Measurements from ENCODE around the gene ADAMTSL1.
A peak's percentile ranks its signal among the peaks of the same experiment; 100 is the strongest.

ADAMTSL1 gene

GRCh38 chr9:18717759-18718158, 243.8 kb downstream of the ADAMTSL1 start:
- intact Hi-C loops (cut with DNase I), result no loop called here
- DNase-seq, result no peak

- intact Hi-C loops (cut with DNase I), result no loop called here
- DNase-seq, result peak in 1 of 10 donors; percentile 74
Observed at GRCh38 chr9:18718393-18718792, 244.4 kb downstream of the ADAMTSL1 start.

GRCh38 chr9:18718932-18719331, 245.0 kb downstream of the ADAMTSL1 start:
- intact Hi-C loops (cut with DNase I), result no loop called here

GRCh38 chr9:18720691-18721090, 246.7 kb downstream of the ADAMTSL1 start:
- no peak for DNase-seq
- intact Hi-C loops (cut with DNase I), result no loop called here

More at GRCh38 chr9:18718932-18719331, 245.0 kb downstream of the ADAMTSL1 start:
- no peak for DNase-seq

- intact Hi-C loops (cut with DNase I), result no loop called here
- no peak for DNase-seq
Observed at GRCh38 chr9:18721267-18721994, 247.5 kb downstream of the ADAMTSL1 start.

- intact Hi-C loops (cut with DNase I), result no loop called here
- DNase-seq, result no peak
Observed at GRCh38 chr9:18721995-18722310, 248.0 kb downstream of the ADAMTSL1 start.

GRCh38 chr9:18722882-18723281, 248.9 kb downstream of the ADAMTSL1 start:
- intact Hi-C loops (cut with DNase I), result no loop called here
- DNase-seq, result no peak

GRCh38 chr9:18723366-18723765, 249.4 kb downstream of the ADAMTSL1 start:
- DNase-seq, result no peak
- intact Hi-C loops (cut with DNase I), result no loop called here

GRCh38 chr9:18726546-18726945, 252.6 kb downstream of the ADAMTSL1 start:
- no peak for DNase-seq
- intact Hi-C loops (cut with DNase I), result no loop called here

GRCh38 chr9:18727904-18728303, 254.0 kb downstream of the ADAMTSL1 start:
- intact Hi-C loops (cut with DNase I), result no loop called here
- no peak for DNase-seq

- intact Hi-C loops (cut with DNase I), result no loop called here
Observed at GRCh38 chr9:18728642-18729041, 254.7 kb downstream of the ADAMTSL1 start.

GRCh38 chr9:18730241-18730640, 256.3 kb downstream of the ADAMTSL1 start:
- intact Hi-C loops (cut with DNase I), result no loop called here
- DNase-seq, result no peak

More at GRCh38 chr9:18728642-18729041, 254.7 kb downstream of the ADAMTSL1 start:
- no peak for DNase-seq

- intact Hi-C loops (cut with DNase I), result no loop called here
- DNase-seq, result no peak
Observed at GRCh38 chr9:18739127-18739526, 265.2 kb downstream of the ADAMTSL1 start.

GRCh38 chr9:18739641-18740318, 265.8 kb downstream of the ADAMTSL1 start:
- intact Hi-C loops (cut with DNase I), result no loop called here
- DNase-seq, result no peak

GRCh38 chr9:18741359-18741758, 267.4 kb downstream of the ADAMTSL1 start:
- intact Hi-C loops (cut with DNase I), result no loop called here
- no peak for DNase-seq

- intact Hi-C loops (cut with DNase I), result no loop called here
- no peak for DNase-seq
Observed at GRCh38 chr9:18741945-18742344, 268.0 kb downstream of the ADAMTSL1 start.

- DNase-seq, result no peak
- intact Hi-C loops (cut with DNase I), result no loop called here
Observed at GRCh38 chr9:18743421-18743820, 269.5 kb downstream of the ADAMTSL1 start.

- intact Hi-C loops (cut with DNase I), result no loop called here
- DNase-seq, result no peak
Observed at GRCh38 chr9:18743971-18744370, 270.0 kb downstream of the ADAMTSL1 start.

GRCh38 chr9:18745710-18746109, 271.8 kb downstream of the ADAMTSL1 start:
- intact Hi-C loops (cut with DNase I), result no loop called here
- DNase-seq, result no peak

GRCh38 chr9:18746631-18747030, 272.7 kb downstream of the ADAMTSL1 start:
- DNase-seq, result no peak
- intact Hi-C loops (cut with DNase I), result no loop called here

- intact Hi-C loops (cut with DNase I), result no loop called here
- peak in 3 of 10 donors; percentile 8 to 16 (median 16) for DNase-seq
Observed at GRCh38 chr9:18747595-18747994, 273.6 kb downstream of the ADAMTSL1 start.

- DNase-seq, result no peak
- intact Hi-C loops (cut with DNase I), result no loop called here
Observed at GRCh38 chr9:18748251-18748701, 274.3 kb downstream of the ADAMTSL1 start.

All from posterior cingulate gyrus (tissue), 11 donors.